ENCODE measurements around the gene DNAJC4.
A peak's percentile ranks its signal among the peaks of the same experiment; 100 is the strongest.
"Not testable (repeated sequence)": the region's sequence is repeated elsewhere in the genome, so short reads cannot be mapped to it uniquely, and the experiment has no call there.

The DNAJC4 gene

GRCh38 chr11:64244966-64245365, 14.6 kb downstream of the DNAJC4 start:
- Histone ChIP-seq H3K9me2 (replicated peaks; ENCODE audit: insufficient read depth, low read length) (no peaks in the 10 kb centered on the region), H3K27ac (ENCODE audit: low read depth, low read length) (peak overlapping the region; percentile 90), H3K9ac (ENCODE audit: low read length) (peak overlapping the region; percentile 89), H3K9me3 (ENCODE audit: insufficient read depth, low read length) (no peaks in the 10 kb centered on the region), H3K79me2 (ENCODE audit: insufficient read depth, low read length) (peaks cover 22% of the 10 kb centered on the region), H2AFZ (ENCODE audit: low read depth, low read length, severe bottlenecking) (no peak overlapping the region), H3F3A (ENCODE audit: insufficient read depth) (peaks cover 48% of the 10 kb centered on the region), H3K36me3 (ENCODE audit: low read length) (no peaks in the 10 kb centered on the region), H3K27me3 (ENCODE audit: low read length) (no peaks in the 10 kb centered on the region), H4K20me1 (ENCODE audit: low read depth, low read length) (no peaks in the 10 kb centered on the region), H3K4me2 (ENCODE audit: low read depth, low read length, poor library complexity, severe bottlenecking) (peak overlapping the region; percentile 82), H3K4me3 (ENCODE audit: insufficient read depth, low read length, poor library complexity, severe bottlenecking) (peak overlapping the region; percentile 97)
- TF ChIP-seq, protein P1, sequence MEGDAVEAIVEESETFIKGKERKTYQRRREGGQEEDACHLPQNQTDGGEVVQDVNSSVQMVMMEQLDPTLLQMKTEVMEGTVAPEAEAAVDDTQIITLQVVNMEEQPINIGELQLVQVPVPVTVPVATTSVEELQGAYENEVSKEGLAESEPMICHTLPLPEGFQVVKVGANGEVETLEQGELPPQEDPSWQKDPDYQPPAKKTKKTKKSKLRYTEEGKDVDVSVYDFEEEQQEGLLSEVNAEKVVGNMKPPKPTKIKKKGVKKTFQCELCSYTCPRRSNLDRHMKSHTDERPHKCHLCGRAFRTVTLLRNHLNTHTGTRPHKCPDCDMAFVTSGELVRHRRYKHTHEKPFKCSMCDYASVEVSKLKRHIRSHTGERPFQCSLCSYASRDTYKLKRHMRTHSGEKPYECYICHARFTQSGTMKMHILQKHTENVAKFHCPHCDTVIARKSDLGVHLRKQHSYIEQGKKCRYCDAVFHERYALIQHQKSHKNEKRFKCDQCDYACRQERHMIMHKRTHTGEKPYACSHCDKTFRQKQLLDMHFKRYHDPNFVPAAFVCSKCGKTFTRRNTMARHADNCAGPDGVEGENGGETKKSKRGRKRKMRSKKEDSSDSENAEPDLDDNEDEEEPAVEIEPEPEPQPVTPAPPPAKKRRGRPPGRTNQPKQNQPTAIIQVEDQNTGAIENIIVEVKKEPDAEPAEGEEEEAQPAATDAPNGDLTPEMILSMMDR (IDR thresholded peaks at IDR 0.05; ENCODE audit: insufficient read depth, low read length, poor library complexity, severe bottlenecking): no peak
- no peak for TF ChIP-seq EZH2phosphoT487 (conservative IDR thresholded peaks at IDR 0.05; ENCODE audit: low read length)

GRCh38 chr11:64245401-64245796, 15.1 kb downstream of the DNAJC4 start:
- TF ChIP-seq, protein P1 (IDR thresholded peaks at IDR 0.05; ENCODE audit: insufficient read depth, low read length, poor library complexity, severe bottlenecking): no peak
- no peak for TF ChIP-seq EZH2phosphoT487 (conservative IDR thresholded peaks at IDR 0.05; ENCODE audit: low read length)
- H3K27me3 ChIP-seq (ENCODE audit: low read length): no peaks in the 10 kb centered on the region
- H3K79me2 ChIP-seq (ENCODE audit: insufficient read depth, low read length): peaks cover 22% of the 10 kb centered on the region
- H2AFZ ChIP-seq (ENCODE audit: low read depth, low read length, severe bottlenecking): no peak overlapping the region
- peaks cover 44% of the 10 kb centered on the region for H3F3A ChIP-seq (ENCODE audit: insufficient read depth)
- no peaks in the 10 kb centered on the region for H3K36me3 ChIP-seq (ENCODE audit: low read length)
- H3K9me2 ChIP-seq (replicated peaks; ENCODE audit: insufficient read depth, low read length): no peaks in the 10 kb centered on the region
- H3K9me3 ChIP-seq (ENCODE audit: insufficient read depth, low read length): no peaks in the 10 kb centered on the region
- peak overlapping the region; percentile 82 for H3K4me2 ChIP-seq (ENCODE audit: low read depth, low read length, poor library complexity, severe bottlenecking)
- H3K27ac ChIP-seq (ENCODE audit: low read depth, low read length): peak overlapping the region; percentile 90
- peak overlapping the region; percentile 89 for H3K9ac ChIP-seq (ENCODE audit: low read length)
- H4K20me1 ChIP-seq (ENCODE audit: low read depth, low read length): no peaks in the 10 kb centered on the region
- peak overlapping the region; percentile 97 for H3K4me3 ChIP-seq (ENCODE audit: insufficient read depth, low read length, poor library complexity, severe bottlenecking)

GRCh38 chr11:64245797-64246620, 15.7 kb downstream of the DNAJC4 start:
- Histone ChIP-seq H3F3A (ENCODE audit: insufficient read depth) (peaks cover 41% of the 10 kb centered on the region), H4K20me1 (ENCODE audit: low read depth, low read length) (no peaks in the 10 kb centered on the region), H3K9ac (ENCODE audit: low read length) (peak overlapping the region; percentile 89), H3K27ac (ENCODE audit: low read depth, low read length) (peak overlapping the region; percentile 90), H2AFZ (ENCODE audit: low read depth, low read length, severe bottlenecking) (no peak overlapping the region), H3K4me2 (ENCODE audit: low read depth, low read length, poor library complexity, severe bottlenecking) (peak overlapping the region; percentile 82), H3K9me3 (ENCODE audit: insufficient read depth, low read length) (no peaks in the 10 kb centered on the region), H3K27me3 (ENCODE audit: low read length) (no peaks in the 10 kb centered on the region), H3K9me2 (replicated peaks; ENCODE audit: insufficient read depth, low read length) (no peaks in the 10 kb centered on the region), H3K4me3 (ENCODE audit: insufficient read depth, low read length, poor library complexity, severe bottlenecking) (peak overlapping the region; percentile 97), H3K36me3 (ENCODE audit: low read length) (no peaks in the 10 kb centered on the region), H3K79me2 (ENCODE audit: insufficient read depth, low read length) (peaks cover 22% of the 10 kb centered on the region)
- TF ChIP-seq, protein P1 (IDR thresholded peaks at IDR 0.05; ENCODE audit: insufficient read depth, low read length, poor library complexity, severe bottlenecking): no peak
- TF ChIP-seq EZH2phosphoT487 (conservative IDR thresholded peaks at IDR 0.05; ENCODE audit: low read length): no peak

DNA sequence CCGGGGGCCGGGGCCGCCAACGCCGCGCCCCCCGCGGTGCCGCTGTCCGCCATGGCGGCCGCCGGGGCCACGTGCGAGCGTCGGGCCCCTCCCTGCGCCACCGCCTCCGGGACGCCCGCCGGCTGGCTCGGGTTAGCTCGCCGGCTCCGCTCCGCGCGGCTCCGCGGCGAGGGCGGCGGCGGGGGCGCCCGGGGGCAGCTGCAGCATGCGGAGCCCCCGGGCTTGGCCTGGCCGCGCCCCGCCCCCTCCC, 16.2 kb downstream of the DNAJC4 start:
- not testable (repeated sequence) for H2AFZ ChIP-seq (ENCODE audit: low read depth, low read length, severe bottlenecking); H3K4me2 ChIP-seq (ENCODE audit: low read depth, low read length, poor library complexity, severe bottlenecking); H3K36me3 ChIP-seq (ENCODE audit: low read length); H3K9me3 ChIP-seq (ENCODE audit: insufficient read depth, low read length); H3K27me3 ChIP-seq (ENCODE audit: low read length); H3K9me2 ChIP-seq (replicated peaks; ENCODE audit: insufficient read depth, low read length); H4K20me1 ChIP-seq (ENCODE audit: low read depth, low read length)
- H3F3A ChIP-seq (ENCODE audit: insufficient read depth): peaks cover 41% of the 10 kb centered on the region
- peak overlapping the region; percentile 97 for H3K4me3 ChIP-seq (ENCODE audit: insufficient read depth, low read length, poor library complexity, severe bottlenecking)
- H3K27ac ChIP-seq (ENCODE audit: low read depth, low read length): peak overlapping the region; percentile 90; the same call in 1 of the 2 replicates
- H3K79me2 ChIP-seq (ENCODE audit: insufficient read depth, low read length): peaks cover 22% of the 10 kb centered on the region
- H3K9ac ChIP-seq (ENCODE audit: low read length): peak overlapping the region; percentile 89

All from SU-DHL-6 (cell line).